Hepatic stellate cell (primary cell): ENCODE results near the gene MXI1.
"Not testable (repeated sequence)": the region's sequence is repeated elsewhere in the genome, so short reads cannot be mapped to it uniquely, and the experiment has no call there.

ENCODE experiments used
- DNase-seq: peaks from one replicate; pipeline ENCODE4 v3.0.0; 2011; ENCODE audit warnings: low spot score

The MXI1 gene

GRCh38 chr10:110321869-110322620 lies 114.6 kb downstream of the MXI1 start:
- no peak for DNase-seq

- DNase-seq: peak; percentile 87
Measured at GRCh38 chr10:110323503-110323902, 116.1 kb downstream of the MXI1 start.

- DNase-seq: no peak
Measured at GRCh38 chr10:110324201-110324804, 116.9 kb downstream of the MXI1 start.

GRCh38 chr10:110324805-110325280 lies 117.4 kb downstream of the MXI1 start:
- DNase-seq: no peak

GRCh38 chr10:110326351-110327032 lies 119.1 kb downstream of the MXI1 start:
- peak; percentile 79 for DNase-seq

GRCh38 chr10:110327262-110327914 lies 120.0 kb downstream of the MXI1 start:
- DNase-seq: no peak

- no peak for DNase-seq
Measured at GRCh38 chr10:110330675-110331074, 123.3 kb downstream of the MXI1 start.

- DNase-seq: not testable (repeated sequence)
Measured at GRCh38 chr10:110331226-110331795, 123.9 kb downstream of the MXI1 start.

GRCh38 chr10:110334061-110334656 lies 126.8 kb downstream of the MXI1 start:
- DNase-seq: no peak

GRCh38 chr10:110335314-110336064 lies 128.1 kb downstream of the MXI1 start:
- DNase-seq: no peak

- DNase-seq: peak; percentile 85
Measured at GRCh38 chr10:110336111-110336721, 128.8 kb downstream of the MXI1 start.
